ENCODE results near the gene TFDP3.

The TFDP3 gene

GRCh38 chrX:133235830-133236229 lies 17.7 kb upstream of the TFDP3 start:
- DNase-seq (ENCODE audit: extremely low read depth, insufficient read length) = no peak
- no peaks in the 10 kb centered on the region for H3K36me3 ChIP-seq (ENCODE audit: control insufficient read depth, insufficient read depth, low read length)
- no peak overlapping the region for H3K4me3 ChIP-seq (replicated peaks; ENCODE audit: low read depth, low read length)
- no peak for TF ChIP-seq CTCF (IDR thresholded peaks at IDR 0.05; ENCODE audit: insufficient read depth, low read length, poor library complexity, severe bottlenecking)
- H3K27me3 ChIP-seq (replicated peaks; ENCODE audit: control insufficient read depth, insufficient read depth, low read length) = no peaks in the 10 kb centered on the region

GRCh38 chrX:133232331-133232730 lies 14.2 kb upstream of the TFDP3 start:
- H3K27me3 ChIP-seq (replicated peaks; ENCODE audit: control insufficient read depth, insufficient read depth, low read length) = no peaks in the 10 kb centered on the region
- DNase-seq (ENCODE audit: extremely low read depth, insufficient read length) = no peak
- TF ChIP-seq CTCF (IDR thresholded peaks at IDR 0.05; ENCODE audit: insufficient read depth, low read length, poor library complexity, severe bottlenecking) = no peak
- H3K36me3 ChIP-seq (ENCODE audit: control insufficient read depth, insufficient read depth, low read length) = no peaks in the 10 kb centered on the region
- H3K4me3 ChIP-seq (replicated peaks; ENCODE audit: low read depth, low read length) = no peak overlapping the region

GRCh38 chrX:133229361-133229760 lies 11.2 kb upstream of the TFDP3 start:
- no peak for DNase-seq (ENCODE audit: extremely low read depth, insufficient read length)
- Histone ChIP-seq H3K4me3 (replicated peaks; ENCODE audit: low read depth, low read length) (no peak overlapping the region), H3K36me3 (ENCODE audit: control insufficient read depth, insufficient read depth, low read length) (no peaks in the 10 kb centered on the region), H3K27me3 (replicated peaks; ENCODE audit: control insufficient read depth, insufficient read depth, low read length) (no peaks in the 10 kb centered on the region)
- TF ChIP-seq CTCF (IDR thresholded peaks at IDR 0.05; ENCODE audit: insufficient read depth, low read length, poor library complexity, severe bottlenecking) = no peak

GRCh38 chrX:133215747-133216146 lies 2.4 kb downstream of the TFDP3 start:
- H3K36me3 ChIP-seq (ENCODE audit: control insufficient read depth, insufficient read depth, low read length) = no peaks in the 10 kb centered on the region
- no peak for DNase-seq (ENCODE audit: extremely low read depth, insufficient read length)
- H3K4me3 ChIP-seq (replicated peaks; ENCODE audit: low read depth, low read length) = no peak overlapping the region
- peak; percentile 32 for TF ChIP-seq CTCF (IDR thresholded peaks at IDR 0.05; ENCODE audit: insufficient read depth, low read length, poor library complexity, severe bottlenecking)
- no peaks in the 10 kb centered on the region for H3K27me3 ChIP-seq (replicated peaks; ENCODE audit: control insufficient read depth, insufficient read depth, low read length)

GRCh38 chrX:133215017-133215416 lies 3.1 kb downstream of the TFDP3 start:
- H3K36me3 ChIP-seq (ENCODE audit: control insufficient read depth, insufficient read depth, low read length) = no peaks in the 10 kb centered on the region
- no peak for TF ChIP-seq CTCF (IDR thresholded peaks at IDR 0.05; ENCODE audit: insufficient read depth, low read length, poor library complexity, severe bottlenecking)
- DNase-seq (ENCODE audit: extremely low read depth, insufficient read length) = no peak
- no peaks in the 10 kb centered on the region for H3K27me3 ChIP-seq (replicated peaks; ENCODE audit: control insufficient read depth, insufficient read depth, low read length)
- H3K4me3 ChIP-seq (replicated peaks; ENCODE audit: low read depth, low read length) = no peak overlapping the region

GRCh38 chrX:133214301-133214700 lies 3.9 kb downstream of the TFDP3 start:
- no peaks in the 10 kb centered on the region for H3K36me3 ChIP-seq (ENCODE audit: control insufficient read depth, insufficient read depth, low read length)
- H3K27me3 ChIP-seq (replicated peaks; ENCODE audit: control insufficient read depth, insufficient read depth, low read length) = no peaks in the 10 kb centered on the region
- no peak for DNase-seq (ENCODE audit: extremely low read depth, insufficient read length)
- H3K4me3 ChIP-seq (replicated peaks; ENCODE audit: low read depth, low read length) = no peak overlapping the region
- no peak for TF ChIP-seq CTCF (IDR thresholded peaks at IDR 0.05; ENCODE audit: insufficient read depth, low read length, poor library complexity, severe bottlenecking)
